AG09319 (cell line): ENCODE data around the gene HTR1B.

Experiments
- DNase-seq: peaks from one replicate; pipeline ENCODE4 v3.0.0-alpha.2; 2010; ENCODE audit warnings: low read depth; ENCODE audit errors: extremely low read depth
- TF ChIP-seq, protein P1 (sequence below): IDR thresholded peaks from 2 replicates; pipeline ENCODE4 v1.5.1; 2011; ENCODE audit warnings: low read depth, mild to moderate bottlenecking, inconsistent platforms, low read length, moderate library complexity

The HTR1B gene

DNA sequence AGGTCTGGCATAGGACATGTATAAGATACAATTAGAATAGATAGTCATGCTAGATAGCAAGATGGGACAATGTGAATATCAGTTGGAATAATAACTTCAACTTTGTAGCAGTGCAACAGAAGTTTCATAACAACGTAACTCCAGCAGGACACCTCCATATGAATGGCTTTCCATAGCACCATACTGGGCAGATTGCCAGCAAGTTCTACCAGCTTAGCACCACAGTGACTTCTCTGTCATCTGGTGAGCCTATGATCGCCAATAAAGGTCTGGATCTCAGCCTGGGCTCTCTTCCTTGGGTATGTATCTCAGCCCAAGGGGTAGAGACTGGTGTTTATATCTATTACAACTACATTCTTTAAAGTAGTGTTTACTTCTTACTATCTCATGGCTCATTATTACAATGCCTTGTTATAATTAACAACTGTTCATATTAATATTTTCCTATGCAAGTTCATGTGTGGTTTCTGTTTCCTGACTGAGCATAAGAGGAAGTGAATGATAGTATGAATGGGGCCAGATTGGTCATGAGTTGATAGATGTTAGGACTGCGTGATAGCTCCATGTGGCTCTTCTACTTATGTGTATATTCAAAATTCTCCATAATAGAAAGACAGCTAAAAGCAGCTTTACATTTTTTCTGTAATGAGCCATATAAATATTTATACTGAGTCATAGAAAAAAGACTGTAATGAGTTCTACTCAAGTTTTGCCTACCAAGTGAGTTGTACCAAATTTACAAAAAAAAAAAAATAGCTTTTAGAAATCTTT is 22.9 kb downstream of the HTR1B start:
- TF ChIP-seq, protein P1, sequence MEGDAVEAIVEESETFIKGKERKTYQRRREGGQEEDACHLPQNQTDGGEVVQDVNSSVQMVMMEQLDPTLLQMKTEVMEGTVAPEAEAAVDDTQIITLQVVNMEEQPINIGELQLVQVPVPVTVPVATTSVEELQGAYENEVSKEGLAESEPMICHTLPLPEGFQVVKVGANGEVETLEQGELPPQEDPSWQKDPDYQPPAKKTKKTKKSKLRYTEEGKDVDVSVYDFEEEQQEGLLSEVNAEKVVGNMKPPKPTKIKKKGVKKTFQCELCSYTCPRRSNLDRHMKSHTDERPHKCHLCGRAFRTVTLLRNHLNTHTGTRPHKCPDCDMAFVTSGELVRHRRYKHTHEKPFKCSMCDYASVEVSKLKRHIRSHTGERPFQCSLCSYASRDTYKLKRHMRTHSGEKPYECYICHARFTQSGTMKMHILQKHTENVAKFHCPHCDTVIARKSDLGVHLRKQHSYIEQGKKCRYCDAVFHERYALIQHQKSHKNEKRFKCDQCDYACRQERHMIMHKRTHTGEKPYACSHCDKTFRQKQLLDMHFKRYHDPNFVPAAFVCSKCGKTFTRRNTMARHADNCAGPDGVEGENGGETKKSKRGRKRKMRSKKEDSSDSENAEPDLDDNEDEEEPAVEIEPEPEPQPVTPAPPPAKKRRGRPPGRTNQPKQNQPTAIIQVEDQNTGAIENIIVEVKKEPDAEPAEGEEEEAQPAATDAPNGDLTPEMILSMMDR, result no peak
- DNase-seq, result no peak

DNA sequence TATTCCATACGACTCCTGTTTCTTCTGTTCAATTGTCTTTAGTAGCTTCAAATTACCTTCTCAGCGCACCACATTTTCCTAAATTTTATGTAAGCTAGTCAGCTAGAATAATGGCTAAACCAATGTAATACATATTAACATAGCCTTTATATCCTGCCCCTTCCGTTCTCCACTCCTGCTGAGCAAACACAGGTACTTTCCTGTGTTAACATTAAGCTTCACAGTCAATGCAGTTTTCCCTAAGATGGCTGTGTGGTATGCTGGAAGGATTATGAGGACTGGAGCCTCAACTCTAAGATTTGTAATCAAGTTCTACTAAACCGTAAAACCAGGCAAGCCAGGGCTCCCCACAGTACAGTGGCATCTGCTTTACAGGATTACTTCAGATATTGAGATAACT is 29.4 kb downstream of the HTR1B start:
- TF ChIP-seq, protein P1, result no peak
- DNase-seq, result no peak

DNA sequence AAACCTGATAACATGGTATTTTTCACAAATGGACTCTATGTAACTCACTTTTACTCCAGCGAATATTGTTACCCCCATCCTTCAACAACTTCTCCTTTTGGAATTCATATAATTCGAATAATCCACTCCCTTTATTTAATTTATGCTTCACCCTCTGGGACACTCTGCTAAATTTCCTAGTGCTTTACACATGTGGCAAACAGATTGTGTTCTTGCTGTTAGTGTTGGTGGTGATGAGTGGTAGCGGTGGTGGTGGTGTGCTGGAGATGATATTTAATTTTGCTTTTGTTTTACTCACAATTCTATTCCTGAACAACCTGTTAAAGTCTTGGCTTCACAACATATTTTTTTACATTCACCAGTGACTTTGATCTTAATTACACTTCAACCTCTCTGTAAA is 32.8 kb downstream of the HTR1B start:
- TF ChIP-seq, protein P1, result no peak

DNA sequence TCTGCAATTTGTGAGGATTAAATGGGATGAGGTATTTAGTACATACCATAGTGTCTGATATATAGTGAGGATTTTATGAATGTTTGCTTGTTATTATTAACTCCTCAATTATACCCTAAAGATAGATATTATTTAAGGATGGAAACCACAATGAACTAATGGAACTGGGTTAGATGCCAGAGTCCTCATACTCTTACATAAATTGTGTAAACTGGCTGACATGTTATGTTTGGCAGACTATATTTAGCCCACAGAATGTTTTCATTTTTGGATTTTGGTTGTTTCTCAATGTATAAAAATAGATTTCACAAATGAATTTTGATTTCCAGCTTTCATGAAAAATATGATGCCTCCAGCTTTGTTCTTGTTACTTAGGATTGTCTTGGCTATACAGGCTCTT is 37.6 kb downstream of the HTR1B start:
- TF ChIP-seq, protein P1, result no peak

More for the DNA sequence above, 32.8 kb downstream of the HTR1B start:
- DNase-seq, result no peak

DNA sequence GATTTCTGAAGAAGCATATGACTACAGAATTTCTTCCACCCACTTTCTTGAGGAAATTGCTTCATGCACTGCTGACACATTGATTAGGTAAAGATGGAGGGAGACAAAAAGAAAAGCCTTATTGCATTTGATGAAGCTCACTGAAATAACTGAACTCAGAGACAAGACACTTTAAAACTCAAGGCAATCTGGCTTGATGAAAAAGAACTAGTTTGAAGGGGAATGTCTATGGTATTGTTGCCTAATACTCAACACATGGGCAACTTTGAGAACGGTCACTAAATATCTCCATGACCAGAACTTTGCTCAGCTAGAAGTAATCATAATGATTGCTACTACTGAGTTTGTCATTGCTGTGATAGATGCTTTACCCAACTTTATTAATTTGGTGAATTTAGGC is 38.1 kb downstream of the HTR1B start:
- TF ChIP-seq, protein P1, result no peak
- no peak for DNase-seq

More for the DNA sequence above, 37.6 kb downstream of the HTR1B start:
- DNase-seq, result no peak

DNA sequence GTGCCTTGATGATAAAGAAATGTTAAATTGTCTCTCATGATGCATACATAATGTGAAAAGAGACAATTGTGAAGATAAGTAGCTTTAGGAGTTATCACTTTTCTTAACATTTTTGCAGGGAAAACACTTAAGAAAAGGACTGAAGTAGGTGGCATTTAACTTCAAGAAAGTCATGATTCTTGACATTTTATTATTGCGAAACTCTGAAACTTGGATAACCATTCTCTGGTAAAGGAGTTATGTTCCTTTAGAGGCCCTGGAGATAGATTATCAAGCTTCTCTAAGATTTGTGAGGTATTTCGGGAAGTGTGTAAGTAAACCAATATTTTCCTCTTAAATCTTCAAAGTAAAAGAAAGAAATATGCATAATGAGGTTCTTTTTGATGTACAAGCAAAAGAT is 38.5 kb downstream of the HTR1B start:
- DNase-seq, result no peak
- TF ChIP-seq, protein P1, result no peak

DNA sequence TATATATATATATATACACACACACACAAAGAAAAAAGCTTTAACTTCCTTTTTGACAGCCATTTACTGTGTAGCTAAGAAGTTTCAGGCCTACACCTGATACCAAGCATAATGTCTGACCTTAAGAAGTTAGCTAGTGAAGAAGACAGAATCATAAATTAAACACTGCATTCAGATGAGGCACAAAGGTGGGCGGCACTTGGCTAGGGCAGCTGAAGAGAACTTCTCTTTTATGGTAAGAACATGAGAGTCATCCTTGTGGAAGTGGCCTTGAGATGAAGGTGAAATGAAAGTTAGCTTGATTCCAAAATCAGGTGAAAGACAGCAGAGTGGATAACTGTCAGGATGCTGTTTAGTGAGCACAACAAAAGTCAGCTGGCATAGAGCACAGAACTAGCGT is 46.5 kb downstream of the HTR1B start:
- DNase-seq, result no peak
- TF ChIP-seq, protein P1, result no peak
